Kidney (tissue), 14 donors: ENCODE measurements around the gene DNM3. TPM values are rescaled to one million over a fixed set of nuclear protein-coding genes. Genes with fewer than 3 reads are reported as not detected.

Source experiments
- DNase-seq, 5 donors: peaks; one replicate each; pipeline ENCODE4 v3.0.0-alpha.2; 2013 to 2020
- FAIRE-seq: peaks from 2 replicates; lab custom pipeline; 2012; peaks lifted over from hg19 to GRCh38; lab: Jason Lieb, UNC
- H3K27ac ChIP-seq, 2 donors: one replicate each; pipeline ENCODE4 v1.7.0; 2013; ENCODE audit warnings: low read depth in 2 of 2, low read length in 2 of 2, inconsistent platforms in 1 of 2
- H3K27me3 ChIP-seq: one replicate; pipeline ENCODE4 v1.7.1; 2013; ENCODE audit warnings: low read length, inconsistent platforms; ENCODE audit not compliant: control insufficient read depth, insufficient read depth
- H3K36me3 ChIP-seq, 3 donors: one replicate each; pipeline versions ENCODE4 v1.7.0 to v1.7.1; 2013; ENCODE audit warnings: low read length in 3 of 3, control low read depth in 1 of 3, inconsistent platforms in 1 of 3; ENCODE audit not compliant: insufficient read depth in 3 of 3, control insufficient read depth in 2 of 3
- H3K4me1 ChIP-seq, 3 donors: one replicate each; pipeline versions ENCODE4 v1.7.0 to v1.7.1; 2013; ENCODE audit warnings: low read length in 3 of 3, inconsistent platforms in 1 of 3, low read depth in 1 of 3; ENCODE audit not compliant: control insufficient read depth in 2 of 3, insufficient read depth in 2 of 3
- H3K4me3 ChIP-seq, 3 donors: one replicate each; pipeline versions ENCODE4 v1.7.0 to v1.8.1; 2013; ENCODE audit warnings: low read length in 3 of 3, control low read depth in 1 of 3, inconsistent platforms in 1 of 3
- H3K9ac ChIP-seq, 3 donors: one replicate each; pipeline versions ENCODE4 v1.7.0 to v1.7.1; 2013; ENCODE audit warnings: low read length in 3 of 3, control low read depth in 1 of 3, inconsistent platforms in 1 of 3
- H3K9me3 ChIP-seq, 3 donors: one replicate each; pipeline versions ENCODE4 v1.7.0 to v1.7.1; 2013; ENCODE audit warnings: low read length in 3 of 3, control low read depth in 1 of 3, inconsistent platforms in 1 of 3; ENCODE audit not compliant: control insufficient read depth in 2 of 3, insufficient read depth in 1 of 3
- intact Hi-C: fragments of 100-400 bp; cut with DNase I; formaldehyde crosslinking; loops from one replicate; pipeline ENCODE4 v1.11.1; 2022
- polyA plus RNA-seq: library from polyadenylated mRNA; stranded (reverse); fragments of 350-450 nt; fragmentation: Illumina TruSeq; extraction: RNeasy Lipid Tissue Mini Kit (QIAGEN cat#74804); gene quantifications from one replicate; pipeline ENCODE4 v1.2.3, GENCODE V29; 2014; ENCODE audit warnings: low read depth, low replicate concordance; ENCODE audit not compliant: insufficient read depth
- total RNA-seq: library from RNA; stranded (reverse); fragmentation: NEBNext Ultra II Directional; extraction: Animal tissue kit (Norgen Biotek cat#: 25700); gene quantifications from one replicate; pipeline ENCODE4 v1.2.1, GENCODE V29; 2021
- TF ChIP-seq, protein P1 (sequence below): IDR thresholded peaks from 3 replicates; pipeline ENCODE4 v1.5.1; 2012; ENCODE audit warnings: mild to moderate bottlenecking, moderate library complexity, borderline replicate concordance; ENCODE audit not compliant: insufficient read depth; ENCODE audit errors: extremely low read depth
- donor health status: control.
- donor health status: control.
- donor health status: control.
- donor health status: control.
- donor health status: control.
- donor health status: DM: yes; HTN: yes; CAD: no.
- donor health status: Normal renal cell carcinoma (clear cell type).

Gene DNM3
- total and polyA plus RNA-seq, 2 donors from 2014 or later = 5.9 to 19.1 TPM

DNA sequence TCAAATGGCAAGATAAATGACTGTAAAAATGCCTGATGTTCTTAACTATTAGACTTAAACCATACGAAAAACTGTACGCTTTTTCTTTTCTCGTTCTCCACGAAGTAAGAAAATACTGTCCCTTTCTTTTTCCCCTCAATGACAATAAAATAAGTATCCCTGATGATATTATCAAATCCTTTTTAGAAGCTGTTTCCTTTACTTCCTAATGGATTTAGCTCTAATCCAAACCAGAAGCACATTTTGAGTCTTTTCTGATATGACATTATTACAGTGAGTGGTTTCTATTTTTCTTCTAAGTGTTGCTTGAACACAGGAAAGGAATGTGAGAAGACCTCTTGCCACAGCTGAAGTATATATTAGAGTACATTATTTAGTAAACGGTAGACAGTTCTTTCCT lies 32.4 kb downstream of the DNM3 start:
- H3K4me1 ChIP-seq = peaks cover 0 to 6% (median 0%) of the 10 kb centered on the region in 3 donors
- H3K36me3 ChIP-seq = no peaks in the 10 kb centered on the region
- no peak overlapping the region for H3K4me3 ChIP-seq
- TF ChIP-seq, protein P1, sequence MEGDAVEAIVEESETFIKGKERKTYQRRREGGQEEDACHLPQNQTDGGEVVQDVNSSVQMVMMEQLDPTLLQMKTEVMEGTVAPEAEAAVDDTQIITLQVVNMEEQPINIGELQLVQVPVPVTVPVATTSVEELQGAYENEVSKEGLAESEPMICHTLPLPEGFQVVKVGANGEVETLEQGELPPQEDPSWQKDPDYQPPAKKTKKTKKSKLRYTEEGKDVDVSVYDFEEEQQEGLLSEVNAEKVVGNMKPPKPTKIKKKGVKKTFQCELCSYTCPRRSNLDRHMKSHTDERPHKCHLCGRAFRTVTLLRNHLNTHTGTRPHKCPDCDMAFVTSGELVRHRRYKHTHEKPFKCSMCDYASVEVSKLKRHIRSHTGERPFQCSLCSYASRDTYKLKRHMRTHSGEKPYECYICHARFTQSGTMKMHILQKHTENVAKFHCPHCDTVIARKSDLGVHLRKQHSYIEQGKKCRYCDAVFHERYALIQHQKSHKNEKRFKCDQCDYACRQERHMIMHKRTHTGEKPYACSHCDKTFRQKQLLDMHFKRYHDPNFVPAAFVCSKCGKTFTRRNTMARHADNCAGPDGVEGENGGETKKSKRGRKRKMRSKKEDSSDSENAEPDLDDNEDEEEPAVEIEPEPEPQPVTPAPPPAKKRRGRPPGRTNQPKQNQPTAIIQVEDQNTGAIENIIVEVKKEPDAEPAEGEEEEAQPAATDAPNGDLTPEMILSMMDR = no peak
- FAIRE-seq = no peak
- no peak overlapping the region for H3K9ac ChIP-seq
- H3K27me3 ChIP-seq = no peaks in the 10 kb centered on the region
- intact Hi-C loops = no loop called here
- H3K27ac ChIP-seq = no peak overlapping the region
- H3K9me3 ChIP-seq = no peaks in the 10 kb centered on the region
- no peak for DNase-seq

DNA sequence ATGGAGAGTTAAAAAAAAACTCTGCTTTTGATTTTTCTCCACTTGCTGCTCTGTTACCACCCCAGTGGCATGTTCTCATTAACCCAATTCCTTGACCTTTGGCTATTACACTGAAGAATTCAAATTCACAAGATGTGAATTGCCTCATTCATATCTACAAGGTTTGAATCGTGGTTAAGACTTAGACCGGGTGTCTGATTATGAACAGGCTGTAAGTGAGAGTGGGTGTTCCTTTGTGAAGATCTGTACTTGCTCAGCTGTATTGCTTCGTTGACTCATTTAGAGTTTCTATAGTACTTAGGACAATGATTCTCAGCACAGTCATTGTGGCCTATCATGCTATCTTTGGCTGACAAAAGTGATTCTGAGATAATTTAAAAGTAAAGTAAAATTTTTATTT lies 36.4 kb downstream of the DNM3 start:
- no peaks in the 10 kb centered on the region for H3K4me1 ChIP-seq
- H3K36me3 ChIP-seq = no peaks in the 10 kb centered on the region
- FAIRE-seq = no peak
- peak in 1 of 5 donors; percentile 9 for DNase-seq
- H3K27me3 ChIP-seq = no peaks in the 10 kb centered on the region
- H3K27ac ChIP-seq = no peak overlapping the region
- intact Hi-C loops = no loop called here
- no peak overlapping the region for H3K9ac ChIP-seq
- no peak overlapping the region for H3K4me3 ChIP-seq
- no peaks in the 10 kb centered on the region for H3K9me3 ChIP-seq
- TF ChIP-seq, protein P1 = no peak

DNA sequence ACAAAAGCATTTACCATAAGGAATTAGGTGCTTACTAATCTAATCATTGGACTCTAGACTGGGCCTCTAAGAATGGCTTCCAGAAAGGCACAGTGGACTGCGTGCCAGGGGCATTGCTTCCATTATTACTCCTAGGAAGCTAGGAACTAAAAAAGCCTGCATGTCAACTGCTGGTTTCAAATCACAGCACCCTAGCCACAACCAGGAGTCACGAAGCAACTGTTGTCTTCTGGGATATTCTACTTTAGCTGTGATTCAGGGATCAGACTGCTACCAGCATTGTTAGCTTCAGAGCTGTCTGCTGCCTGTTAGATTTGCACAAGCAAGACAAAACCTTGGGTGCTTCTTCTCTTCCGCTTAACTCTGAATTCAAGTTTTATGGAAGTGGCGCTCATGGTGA lies 38.3 kb downstream of the DNM3 start:
- no peak for FAIRE-seq
- no peaks in the 10 kb centered on the region for H3K36me3 ChIP-seq

More for the DNA sequence above, 38.3 kb downstream of the DNM3 start:
- DNase-seq = no peak
- TF ChIP-seq, protein P1 = no peak
- no peak overlapping the region for H3K4me3 ChIP-seq
- no peaks in the 10 kb centered on the region for H3K27me3 ChIP-seq
- H3K9me3 ChIP-seq = no peaks in the 10 kb centered on the region
- H3K4me1 ChIP-seq = no peaks in the 10 kb centered on the region
- no peak overlapping the region for H3K27ac ChIP-seq
- intact Hi-C loops = no loop called here
- H3K9ac ChIP-seq = no peak overlapping the region
